Measurements from ENCODE around the gene DTD1.

Gene DTD1, protein sequence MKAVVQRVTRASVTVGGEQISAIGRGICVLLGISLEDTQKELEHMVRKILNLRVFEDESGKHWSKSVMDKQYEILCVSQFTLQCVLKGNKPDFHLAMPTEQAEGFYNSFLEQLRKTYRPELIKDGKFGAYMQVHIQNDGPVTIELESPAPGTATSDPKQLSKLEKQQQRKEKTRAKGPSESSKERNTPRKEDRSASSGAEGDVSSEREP

DNA sequence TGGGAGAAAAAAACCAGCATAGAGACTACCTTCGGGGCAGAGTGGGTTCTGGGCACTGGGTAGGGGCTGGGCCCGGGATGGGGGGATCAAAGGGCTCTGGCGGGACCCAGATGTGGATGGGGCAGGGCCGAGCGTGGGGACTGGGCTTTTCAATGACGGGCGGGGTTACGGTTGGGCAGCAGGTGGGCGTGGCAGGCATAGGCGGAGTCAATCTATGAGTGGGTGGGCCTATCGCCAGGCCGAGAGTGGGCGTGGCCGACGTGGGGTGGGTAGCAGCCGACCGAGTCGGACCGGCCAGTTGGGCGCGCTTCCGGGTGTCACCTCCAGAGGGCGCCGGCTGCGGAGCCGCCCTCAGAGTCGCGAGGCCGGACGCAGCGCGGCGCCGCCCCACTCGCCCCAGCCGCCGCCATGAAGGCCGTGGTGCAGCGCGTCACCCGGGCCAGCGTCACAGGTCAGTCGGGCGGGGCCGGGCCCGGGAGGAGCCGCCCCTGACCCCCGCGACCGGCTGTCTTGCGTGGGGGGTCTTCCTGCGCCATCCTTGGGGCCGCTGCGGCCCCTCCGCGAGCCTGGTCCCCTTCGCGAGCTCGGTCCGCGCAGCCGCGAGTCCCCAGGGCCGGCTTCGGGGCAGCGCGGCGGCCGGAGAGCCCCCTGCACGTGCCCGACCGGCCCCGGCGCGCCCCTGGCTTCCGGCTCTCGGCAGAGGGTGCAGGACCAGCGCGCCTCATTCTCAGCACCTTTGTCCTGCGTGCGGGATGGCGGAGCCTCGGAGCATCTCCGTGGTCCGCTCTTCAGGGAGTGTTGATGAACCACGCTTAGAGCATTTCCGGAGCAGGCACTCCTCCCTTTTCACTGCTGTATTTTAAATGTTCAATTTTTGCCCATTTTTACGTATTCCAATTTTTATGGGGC lies at the start of gene DTD1:
Gene DTD1, plus strand, starts transcription at position 390 of the 909 bp plus-strand sequence. Its CDS starts 19 bp downstream, at position 409.
- DNase-seq, result peak; percentile 85

DNA sequence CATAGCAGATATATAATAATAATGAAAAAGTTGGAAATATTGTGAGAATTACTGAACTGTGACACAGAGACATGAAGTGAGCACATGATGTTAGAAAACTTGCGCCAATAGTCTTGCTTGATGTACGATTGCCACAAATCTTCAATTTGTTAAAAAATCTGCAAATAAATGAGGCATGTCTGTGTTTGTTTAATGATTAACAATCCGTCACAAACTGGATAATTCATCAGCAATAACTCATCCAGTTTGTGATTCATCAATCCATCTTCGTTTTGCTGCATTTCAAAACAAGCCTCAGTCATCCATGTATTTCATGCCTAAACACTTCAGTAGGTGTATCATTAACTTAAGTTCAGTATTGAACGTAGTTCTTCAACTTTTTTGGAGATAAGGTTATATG lies 46.1 kb upstream of the DTD1 start:
- DNase-seq, result no peak

DNA sequence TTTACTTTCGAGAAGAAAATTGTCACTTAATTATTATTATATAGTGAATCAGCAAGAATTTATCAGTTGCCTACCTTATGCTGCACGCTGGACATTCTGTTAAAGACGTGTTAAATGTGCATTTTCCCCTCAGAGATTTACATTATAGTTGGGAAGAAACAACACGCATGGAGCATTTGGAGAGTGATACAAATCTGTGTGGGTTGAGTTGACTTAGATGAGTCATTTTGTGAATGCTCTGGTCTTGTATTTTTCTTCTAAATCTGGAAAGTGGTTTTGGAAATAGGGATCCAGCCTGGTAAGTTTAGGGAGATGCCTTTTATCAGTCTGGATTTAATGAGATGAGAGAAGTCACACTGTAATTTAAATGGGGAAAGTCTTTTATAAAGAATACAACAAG lies 44.6 kb upstream of the DTD1 start:
- no peak for DNase-seq

- no peak for DNase-seq
These were observed 43.9 kb upstream of the DTD1 start for GRCh38 chr20:18543932-18544331.

DNA sequence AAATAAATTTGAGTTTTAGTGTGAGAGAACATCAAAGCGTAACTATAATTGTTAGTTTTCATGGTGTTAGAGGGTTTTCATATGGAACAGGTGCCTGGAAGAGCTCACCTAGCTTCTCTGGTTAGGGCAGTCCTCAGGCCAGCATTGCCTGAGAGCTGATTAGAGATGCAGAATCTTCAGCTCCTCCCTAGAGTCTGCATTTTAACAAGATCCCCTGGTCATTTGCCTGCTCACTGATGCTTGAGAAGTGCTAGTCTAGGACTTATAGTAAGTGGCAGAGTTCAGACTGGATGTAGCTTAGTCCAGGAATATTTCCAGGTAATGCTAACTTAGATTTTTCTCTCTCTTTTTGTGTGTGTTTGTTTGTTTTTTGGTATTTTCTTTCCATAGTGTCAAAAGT lies 42.3 kb upstream of the DTD1 start:
- DNase-seq, result no peak

DNA sequence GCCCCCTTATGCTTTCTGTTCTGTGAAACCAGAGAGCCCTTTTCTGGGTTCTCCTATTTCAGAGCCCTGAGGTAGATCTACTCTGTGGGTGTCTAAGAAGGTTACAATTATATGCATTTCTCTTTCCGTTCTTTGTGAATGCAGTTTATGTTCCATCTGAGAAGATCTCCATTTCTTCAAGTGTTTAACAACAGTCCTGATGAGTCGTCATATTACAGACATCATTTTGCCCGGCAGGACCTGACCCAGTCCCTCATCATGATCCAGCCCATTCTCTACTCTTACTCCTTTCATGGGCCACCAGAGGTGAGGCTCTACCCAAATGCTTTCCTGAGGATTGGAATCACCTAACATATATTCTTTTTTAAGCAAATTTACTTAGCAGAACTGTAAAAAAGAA lies 39.4 kb upstream of the DTD1 start:
- no peak for DNase-seq

DNA sequence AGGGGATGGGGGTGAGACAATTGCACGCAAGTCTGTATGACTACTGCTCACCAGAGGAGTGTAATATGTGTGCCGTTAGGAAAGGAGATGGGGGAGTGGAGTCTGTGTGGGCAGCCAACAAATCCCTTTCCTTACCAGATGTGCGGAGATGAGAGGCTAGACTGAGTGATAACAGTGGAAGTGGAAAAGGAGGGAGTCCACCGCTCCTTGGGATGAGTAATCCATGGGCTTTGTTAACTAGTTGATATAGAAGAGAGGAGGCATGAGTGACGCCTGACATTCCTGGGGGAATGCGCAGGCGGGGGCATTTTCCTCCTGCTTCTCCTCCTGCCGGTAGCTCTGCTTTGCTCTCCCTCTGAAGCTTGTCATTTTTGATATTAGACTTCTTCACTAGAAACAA lies 34.1 kb upstream of the DTD1 start:
- DNase-seq, result no peak

GRCh38 chr20:18566892-18567738 lies 20.7 kb upstream of the DTD1 start, which contains the start of gene SMIM26:
TSS of gene SMIM26 (plus strand) at chr20:18567432. CDS start at chr20:18567479, 47 bp downstream.
- DNase-seq, result peak; percentile 96

GRCh38 chr20:18567739-18568091 lies 20.1 kb upstream of the DTD1 start:
- no peak for DNase-seq

DNA sequence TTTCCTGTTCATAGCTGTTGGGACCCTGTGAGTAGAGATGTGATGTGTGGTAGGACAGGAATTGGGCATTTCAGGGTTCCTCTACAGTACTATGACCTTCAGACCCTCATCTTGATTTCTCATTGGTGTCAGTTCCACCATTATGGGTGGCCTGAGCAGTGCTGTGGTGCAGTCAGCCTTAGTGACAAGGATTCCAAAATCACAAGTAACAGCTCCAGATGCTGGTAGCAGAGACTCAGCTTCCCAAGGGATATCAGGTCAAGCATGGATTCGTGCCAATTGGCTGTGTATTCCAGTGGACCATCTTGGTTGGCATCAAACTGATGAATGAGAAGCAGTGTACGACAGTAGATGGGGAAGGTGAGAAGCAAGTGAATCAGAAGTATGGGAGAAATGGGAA lies 16.8 kb upstream of the DTD1 start:
- no peak for DNase-seq

GRCh38 chr20:18571578-18571977 lies 16.3 kb upstream of the DTD1 start:
- DNase-seq, result no peak

DNA sequence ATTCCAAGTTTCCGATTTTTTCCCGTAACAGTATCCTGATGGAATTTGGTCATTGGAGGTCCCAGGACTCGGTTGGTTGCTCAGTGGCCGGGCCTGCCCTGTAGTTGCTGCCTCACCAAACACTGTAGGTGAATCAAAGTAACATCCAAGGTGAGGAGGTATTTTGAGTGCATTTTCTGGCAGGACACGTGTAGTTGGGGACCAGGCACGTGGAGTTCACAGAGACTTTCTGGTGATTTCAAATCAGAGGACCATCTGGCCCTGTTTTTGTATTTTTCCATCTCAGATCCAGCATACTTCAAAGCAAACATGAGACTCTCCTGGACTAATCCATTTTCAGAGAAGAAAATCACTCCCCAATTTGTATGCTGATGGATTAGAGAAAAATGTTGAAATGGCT lies 9.9 kb upstream of the DTD1 start:
- no peak for DNase-seq

DNA sequence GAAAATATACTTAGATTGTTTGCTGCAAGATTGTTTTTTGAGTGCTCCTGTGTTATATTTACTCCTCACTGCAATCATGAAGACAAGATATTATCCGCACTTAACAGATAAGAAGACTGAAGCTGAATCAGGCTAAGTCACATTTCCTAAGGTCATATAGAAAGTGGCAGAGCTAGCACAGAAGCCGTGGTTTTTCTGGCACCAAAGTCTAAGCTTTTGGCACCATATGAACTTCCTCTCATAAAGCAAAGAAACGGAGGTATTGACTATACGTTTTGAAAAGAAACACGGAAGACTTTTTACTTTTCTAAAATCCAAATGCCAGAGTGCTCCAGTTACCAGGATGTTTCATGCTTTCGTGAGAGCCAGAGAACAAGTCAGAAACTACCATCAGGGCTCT lies 9.3 kb upstream of the DTD1 start:
- DNase-seq, result no peak

DNA sequence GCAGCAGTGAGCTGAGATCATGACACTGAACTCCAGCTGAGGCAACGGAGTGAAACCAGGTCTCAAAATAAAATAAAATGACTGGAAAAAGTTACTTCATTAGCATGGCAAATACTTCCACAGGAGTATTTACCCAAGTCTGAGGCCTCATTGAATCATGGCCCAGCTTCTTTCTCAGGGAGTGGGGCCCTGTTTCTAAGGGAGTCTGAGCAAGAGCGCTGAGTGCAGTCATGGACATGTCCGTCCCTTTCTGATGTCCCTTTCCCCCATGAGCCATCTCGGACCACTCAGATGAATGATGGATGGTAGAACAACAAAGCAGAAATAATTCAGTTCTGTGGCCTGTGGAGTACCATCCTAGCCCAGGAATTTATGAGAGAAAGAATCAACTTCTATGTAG lies 7.8 kb upstream of the DTD1 start:
- no peak for DNase-seq

GRCh38 chr20:18585134-18585533 lies 2.7 kb upstream of the DTD1 start:
- DNase-seq, result no peak

DNA sequence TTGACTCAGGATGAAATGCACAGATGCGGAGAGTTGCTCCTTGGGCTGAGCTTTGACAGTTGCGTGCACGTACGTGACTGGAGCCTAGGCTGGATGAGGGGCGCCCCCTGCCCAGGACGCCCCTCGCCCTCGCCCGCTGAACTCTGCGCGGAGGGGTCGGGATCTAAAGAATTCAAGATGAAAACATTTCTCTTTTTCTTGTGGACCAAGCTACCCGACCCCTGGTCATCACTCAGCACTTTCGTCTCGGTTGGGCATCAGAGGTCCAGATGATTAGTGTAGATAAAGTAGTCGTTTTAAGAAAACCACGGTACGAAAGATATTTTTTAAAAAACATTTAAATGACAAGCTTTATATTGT lies 700 bp downstream of the DTD1 start:
- DNase-seq, result no peak

DNA sequence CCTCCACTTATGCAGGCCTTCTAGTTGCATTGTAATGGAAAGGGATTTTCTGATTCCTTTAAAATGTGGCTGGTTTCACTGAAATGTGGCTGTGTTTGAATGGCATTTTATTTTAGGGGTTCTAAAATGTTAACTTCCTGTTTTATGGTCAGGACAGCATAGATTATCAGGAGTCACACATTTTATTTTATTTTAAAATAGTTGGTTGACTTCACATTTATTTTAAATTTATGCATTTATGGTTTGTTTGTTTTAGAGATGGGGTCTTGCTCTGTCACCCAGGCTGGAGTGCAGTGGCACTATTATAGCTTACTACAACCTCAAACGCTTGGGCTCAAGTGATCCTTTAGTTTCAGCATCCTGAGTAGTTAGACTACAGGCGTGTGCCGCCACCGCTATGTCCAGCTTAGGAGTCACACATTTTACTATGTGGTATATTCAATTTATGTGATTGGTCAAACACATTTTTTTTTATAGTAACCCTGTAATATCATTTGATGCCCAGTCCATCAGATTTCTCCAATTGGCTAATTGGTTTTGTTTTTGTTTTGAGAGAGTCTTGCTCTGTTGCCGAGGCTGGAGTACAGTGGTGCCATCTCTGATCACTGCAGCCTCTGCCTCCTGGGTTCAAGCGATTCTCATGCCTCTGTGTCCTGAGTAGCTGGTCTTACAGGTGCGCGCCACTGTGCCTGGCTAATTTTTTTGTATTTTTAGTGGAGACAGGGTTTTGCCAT lies 2.3 kb downstream of the DTD1 start:
- DNase-seq, result no peak

DNA sequence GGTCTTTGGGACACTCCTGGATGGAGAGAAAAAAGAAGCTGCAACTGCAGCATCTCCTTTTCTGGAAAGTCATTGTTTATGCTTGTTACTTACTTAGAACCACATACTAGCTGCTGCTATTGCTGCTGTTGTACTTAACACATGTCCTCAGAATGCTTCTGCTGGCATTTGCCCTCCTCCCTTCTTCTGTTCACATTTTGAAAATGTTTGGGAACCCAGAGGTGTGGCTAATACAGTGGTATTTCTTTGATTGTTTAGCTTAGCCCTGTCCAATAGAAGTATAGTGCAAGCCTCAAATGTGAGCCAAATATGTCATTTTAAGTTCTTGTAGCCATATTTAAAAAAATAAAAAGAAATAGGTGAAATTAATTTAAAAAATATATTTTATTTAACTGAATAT lies 8.4 kb downstream of the DTD1 start:
- no peak for DNase-seq

- DNase-seq, result no peak
These were observed 21.9 kb downstream of the DTD1 start for GRCh38 chr20:18609741-18610140.

DNA sequence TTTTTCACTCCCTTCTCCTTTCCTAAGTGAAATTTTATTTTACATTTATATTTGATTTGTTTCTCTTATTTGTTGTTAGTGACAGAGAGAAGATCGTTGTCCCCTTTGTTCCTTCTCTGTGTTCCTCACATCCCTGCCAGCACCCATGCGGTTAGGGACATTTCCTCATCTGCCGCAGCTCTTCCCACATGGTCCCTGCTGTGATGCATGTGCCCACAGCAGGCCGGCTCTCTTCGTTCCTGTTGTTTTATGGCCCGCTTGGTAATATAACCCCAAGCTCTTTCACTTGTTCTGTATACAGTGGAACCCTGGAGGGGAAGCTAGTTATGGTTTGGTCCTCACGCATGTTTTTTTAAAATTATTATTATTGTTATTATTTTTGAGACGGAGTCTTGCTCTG lies 23.6 kb downstream of the DTD1 start:
- DNase-seq, result no peak

DNA sequence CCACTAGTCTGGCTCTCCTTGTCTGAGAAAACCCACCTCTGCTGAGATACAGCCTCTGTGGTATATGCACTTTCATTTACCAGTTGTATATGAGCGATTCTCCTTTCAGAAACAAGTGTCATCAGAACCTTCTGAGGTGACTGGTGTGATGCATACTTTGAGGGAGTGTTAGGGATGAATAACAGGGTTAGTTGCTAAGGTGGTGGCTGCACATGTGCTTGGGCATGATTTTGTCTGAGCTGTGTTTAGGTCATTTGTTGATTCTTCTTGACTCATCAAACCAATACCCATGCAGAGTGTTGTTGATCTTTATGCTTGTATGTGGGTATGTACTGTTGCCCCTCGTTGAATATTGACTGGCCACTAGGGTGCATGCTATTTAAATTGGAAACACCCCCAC lies 25.7 kb downstream of the DTD1 start:
- DNase-seq, result no peak

- no peak for DNase-seq
These were observed 26.4 kb downstream of the DTD1 start for GRCh38 chr20:18614244-18614643.
